Measurements from ENCODE around the gene MYOZ2.

The MYOZ2 gene

DNA sequence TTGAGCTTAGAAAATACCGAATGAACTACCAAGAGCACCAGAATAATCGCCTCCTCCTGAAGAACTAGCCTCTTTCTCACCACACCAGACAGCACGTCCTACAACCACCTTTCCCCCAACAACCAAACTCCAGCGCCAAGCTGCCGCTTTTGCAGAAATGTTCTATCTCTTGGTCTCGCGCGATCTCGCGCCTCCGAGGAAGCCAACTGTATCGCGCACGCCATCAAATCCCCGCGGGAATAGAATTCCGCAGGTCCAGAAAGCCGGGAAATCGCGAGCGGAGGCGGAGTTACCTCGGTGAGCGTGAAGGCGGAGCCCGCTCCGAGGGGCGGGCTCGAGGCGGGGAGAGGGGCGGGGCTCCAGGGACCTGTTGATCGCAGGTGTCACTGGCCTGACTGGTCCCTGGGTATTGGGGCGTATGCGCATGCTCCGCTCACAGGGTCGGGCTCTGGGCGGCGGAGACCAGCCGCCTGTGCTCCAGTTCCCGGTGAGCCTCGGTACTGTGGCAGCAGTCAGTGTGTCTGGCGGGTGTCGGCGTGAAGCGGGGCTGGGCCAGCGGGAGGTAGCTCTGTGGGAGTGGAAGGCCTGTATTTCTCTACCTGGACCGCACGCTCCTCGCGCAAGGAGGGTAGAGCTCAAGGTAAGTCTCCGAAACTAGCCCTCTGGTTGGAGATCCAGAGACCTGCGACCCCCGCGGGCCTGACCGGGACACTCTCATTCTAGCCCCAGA, 76.8 kb downstream of the MYOZ2 start, which contains the start of gene USP53:
USP53 (plus strand) TSS at position 480 of the 730 bp plus-strand sequence. CDS start 27,047 bp downstream, outside the sequence.
- TF ChIP-seq CTCF (conservative IDR thresholded peaks at IDR 0.05), result no peak
- H3K27ac ChIP-seq, result peak within 1 kb of the TSS; percentile 89

DNA sequence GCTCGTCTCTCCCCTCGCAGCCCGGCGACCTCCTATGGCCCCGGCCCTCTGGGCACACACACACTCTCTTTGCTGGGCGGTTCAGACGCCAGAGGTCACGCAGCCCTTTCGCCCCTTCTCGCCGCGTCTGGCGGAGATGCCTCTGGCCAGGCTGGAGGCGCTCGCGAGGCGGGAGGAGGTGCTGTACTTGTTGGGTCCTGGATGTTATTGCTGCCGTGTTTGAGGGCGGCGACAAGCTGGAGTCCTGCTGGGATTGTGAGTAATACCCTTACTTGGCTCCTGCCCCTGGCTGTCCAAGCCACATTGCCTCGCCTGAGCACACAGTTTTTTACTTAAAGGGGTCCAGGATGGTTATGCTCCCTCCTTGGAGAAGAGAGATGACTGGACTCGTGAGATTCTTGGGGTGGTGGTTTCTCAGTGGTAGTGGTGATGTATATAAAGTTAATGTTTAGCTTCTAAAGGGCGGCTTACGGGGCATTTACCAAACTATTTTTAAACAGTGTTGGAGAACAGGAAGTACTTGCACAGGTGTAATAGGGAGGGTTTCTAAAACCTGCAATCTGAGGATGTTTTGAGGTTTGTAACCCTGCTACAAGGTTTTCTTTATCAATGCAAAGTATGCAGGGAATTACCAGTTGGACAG, 77.5 kb downstream of the MYOZ2 start:
- H3K27ac ChIP-seq, result peak overlapping the region; percentile 89
- peak; percentile 60 for TF ChIP-seq CTCF (conservative IDR thresholded peaks at IDR 0.05)

DNA sequence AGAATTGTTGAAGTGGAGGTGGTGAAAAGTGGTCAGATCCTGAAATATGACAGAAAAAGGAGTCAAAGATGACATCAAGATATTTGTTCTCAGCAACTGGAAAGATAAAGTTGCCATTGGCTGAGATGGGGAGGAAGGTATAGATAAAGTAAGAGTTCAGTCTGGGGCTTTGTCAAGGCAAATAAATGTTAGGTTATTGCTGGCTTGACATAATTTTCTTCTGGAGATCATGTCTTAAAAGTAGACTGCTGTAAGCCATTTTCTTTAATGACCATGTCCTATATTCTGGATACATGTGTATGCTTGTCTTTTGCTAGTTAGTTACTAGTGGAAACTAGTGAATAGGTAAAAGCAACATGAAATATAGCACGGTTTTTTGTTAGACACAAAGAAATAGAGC, 82.5 kb downstream of the MYOZ2 start:
- no peak overlapping the region for H3K27ac ChIP-seq
- TF ChIP-seq CTCF (conservative IDR thresholded peaks at IDR 0.05), result no peak

GRCh38 chr4:119221412-119221811, 85.8 kb downstream of the MYOZ2 start:
- no peak overlapping the region for H3K27ac ChIP-seq
- no peak for TF ChIP-seq CTCF (conservative IDR thresholded peaks at IDR 0.05)

DNA sequence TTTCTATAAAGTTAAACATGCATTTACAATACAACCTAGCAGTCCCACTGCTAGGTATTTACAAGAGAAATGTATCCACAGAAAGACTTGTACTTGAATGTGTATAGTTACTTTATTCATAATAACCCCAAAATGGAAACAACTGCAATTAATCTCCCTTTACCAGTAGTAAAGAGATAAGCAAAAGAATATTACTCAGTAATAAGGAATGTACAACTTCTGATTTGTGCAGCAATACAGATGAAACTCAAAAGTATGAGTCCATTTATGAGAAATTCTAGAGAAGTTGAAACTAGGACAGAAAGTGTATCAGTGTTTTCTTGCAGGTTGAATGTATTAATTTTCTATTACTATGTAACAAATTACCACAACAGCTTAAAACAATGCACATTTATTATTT, 92.1 kb downstream of the MYOZ2 start:
- TF ChIP-seq CTCF (conservative IDR thresholded peaks at IDR 0.05), result no peak
- no peak overlapping the region for H3K27ac ChIP-seq

DNA sequence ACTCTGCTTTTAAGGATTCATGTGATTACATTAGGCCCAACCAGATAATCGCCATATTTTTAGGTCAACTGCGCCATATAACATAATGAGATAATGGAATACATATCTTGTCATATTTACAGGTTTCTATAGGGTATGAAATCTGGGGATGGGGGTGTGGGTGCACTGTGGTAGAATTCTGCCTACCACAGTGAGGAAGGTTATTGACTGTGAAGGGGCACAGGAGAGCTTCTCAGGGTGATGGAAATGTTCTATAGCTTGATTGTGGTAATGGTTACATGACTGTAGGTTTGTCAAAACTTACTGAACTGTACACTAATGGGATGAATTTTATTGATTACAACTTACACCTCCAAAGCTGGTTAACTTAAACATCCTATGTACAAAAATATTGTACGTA, 92.8 kb downstream of the MYOZ2 start:
- no peak for TF ChIP-seq CTCF (conservative IDR thresholded peaks at IDR 0.05)
- no peak overlapping the region for H3K27ac ChIP-seq

GRCh38 chr4:119229908-119230687, 94.5 kb downstream of the MYOZ2 start:
- no peak for TF ChIP-seq CTCF (conservative IDR thresholded peaks at IDR 0.05)
- no peak overlapping the region for H3K27ac ChIP-seq

All from VCaP (cell line).